ENCODE data around the gene TRPC4.
A peak's percentile ranks its signal among the peaks of the same experiment; 100 is the strongest.

TRPC4 gene

DNA sequence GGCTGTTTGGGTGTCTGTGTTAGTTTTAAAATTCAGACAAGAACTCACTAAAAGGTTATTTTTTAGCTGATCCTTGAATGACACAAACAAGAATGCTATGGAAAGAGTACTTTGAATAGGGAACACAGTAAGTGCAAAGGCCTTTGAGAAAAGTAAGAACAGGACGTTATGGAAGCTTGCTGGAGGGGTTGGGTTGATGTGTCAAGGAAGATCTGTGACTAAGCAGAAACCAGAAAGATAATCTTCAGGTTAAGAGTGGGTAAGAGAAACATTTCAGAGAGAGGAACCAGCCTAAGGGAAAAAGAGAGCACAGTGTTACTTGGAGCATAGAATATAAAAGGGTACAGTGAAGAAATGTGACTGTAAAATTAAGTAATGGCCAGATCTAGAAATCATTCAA lies 41.2 kb upstream of the TRPC4 start:
- Histone ChIP-seq H4K20me1 (ENCODE audit: insufficient read depth, low read length) (no peaks in the 10 kb centered on the region), H2AFZ (ENCODE audit: low read depth, low read length) (no peak overlapping the region), H3K4me1 (ENCODE audit: low read length) (no peaks in the 10 kb centered on the region), H3K27me3 (ENCODE audit: low read depth, low read length) (no peaks in the 10 kb centered on the region), H3K36me3 (replicated peaks; ENCODE audit: low read depth, low read length) (no peaks in the 10 kb centered on the region), H3K79me2 (ENCODE audit: low read length) (no peaks in the 10 kb centered on the region), H3K27ac (ENCODE audit: low read length) (no peak overlapping the region), H3K4me2 (ENCODE audit: low read length) (no peak overlapping the region), H3K9ac (ENCODE audit: low read length) (no peak overlapping the region), H3K9me3 (ENCODE audit: insufficient read depth, low read length) (no peaks in the 10 kb centered on the region), H3K4me3 (ENCODE audit: low read length) (no peak overlapping the region)
- TF ChIP-seq, protein P1, sequence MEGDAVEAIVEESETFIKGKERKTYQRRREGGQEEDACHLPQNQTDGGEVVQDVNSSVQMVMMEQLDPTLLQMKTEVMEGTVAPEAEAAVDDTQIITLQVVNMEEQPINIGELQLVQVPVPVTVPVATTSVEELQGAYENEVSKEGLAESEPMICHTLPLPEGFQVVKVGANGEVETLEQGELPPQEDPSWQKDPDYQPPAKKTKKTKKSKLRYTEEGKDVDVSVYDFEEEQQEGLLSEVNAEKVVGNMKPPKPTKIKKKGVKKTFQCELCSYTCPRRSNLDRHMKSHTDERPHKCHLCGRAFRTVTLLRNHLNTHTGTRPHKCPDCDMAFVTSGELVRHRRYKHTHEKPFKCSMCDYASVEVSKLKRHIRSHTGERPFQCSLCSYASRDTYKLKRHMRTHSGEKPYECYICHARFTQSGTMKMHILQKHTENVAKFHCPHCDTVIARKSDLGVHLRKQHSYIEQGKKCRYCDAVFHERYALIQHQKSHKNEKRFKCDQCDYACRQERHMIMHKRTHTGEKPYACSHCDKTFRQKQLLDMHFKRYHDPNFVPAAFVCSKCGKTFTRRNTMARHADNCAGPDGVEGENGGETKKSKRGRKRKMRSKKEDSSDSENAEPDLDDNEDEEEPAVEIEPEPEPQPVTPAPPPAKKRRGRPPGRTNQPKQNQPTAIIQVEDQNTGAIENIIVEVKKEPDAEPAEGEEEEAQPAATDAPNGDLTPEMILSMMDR (IDR thresholded peaks at IDR 0.05; ENCODE audit: low read depth, low read length) = no peak
- TF ChIP-seq EZH2phosphoT487 (IDR thresholded peaks at IDR 0.05; ENCODE audit: low read depth) = no peak

DNA sequence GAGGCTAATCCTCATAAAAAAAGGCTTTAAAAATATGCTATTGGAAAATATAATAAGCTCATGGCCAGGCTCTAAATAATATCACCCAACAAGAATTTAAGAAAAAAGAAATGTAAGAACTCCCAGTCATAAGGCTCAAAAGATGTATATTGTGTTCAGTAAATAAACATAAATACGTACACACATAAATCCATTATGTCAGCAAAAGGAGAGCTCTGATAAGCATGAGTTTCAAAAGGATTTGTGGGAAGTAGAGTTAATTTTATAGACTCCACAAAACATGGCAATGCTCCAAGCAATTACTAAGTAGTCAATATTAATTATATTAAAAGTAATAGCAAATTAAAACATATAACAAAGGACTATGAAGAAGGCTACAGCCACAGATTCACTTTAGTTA lies 37.3 kb upstream of the TRPC4 start:
- Histone ChIP-seq H3K4me2 (ENCODE audit: low read length) (no peak overlapping the region), H3K27ac (ENCODE audit: low read length) (no peak overlapping the region), H3K9ac (ENCODE audit: low read length) (no peak overlapping the region), H3K4me3 (ENCODE audit: low read length) (no peak overlapping the region), H3K36me3 (replicated peaks; ENCODE audit: low read depth, low read length) (no peaks in the 10 kb centered on the region), H4K20me1 (ENCODE audit: insufficient read depth, low read length) (no peaks in the 10 kb centered on the region), H2AFZ (ENCODE audit: low read depth, low read length) (no peak overlapping the region), H3K79me2 (ENCODE audit: low read length) (no peaks in the 10 kb centered on the region), H3K9me3 (ENCODE audit: insufficient read depth, low read length) (no peaks in the 10 kb centered on the region), H3K27me3 (ENCODE audit: low read depth, low read length) (no peaks in the 10 kb centered on the region), H3K4me1 (ENCODE audit: low read length) (no peaks in the 10 kb centered on the region)
- no peak for TF ChIP-seq EZH2phosphoT487 (IDR thresholded peaks at IDR 0.05; ENCODE audit: low read depth)
- TF ChIP-seq, protein P1 (IDR thresholded peaks at IDR 0.05; ENCODE audit: low read depth, low read length) = no peak

DNA sequence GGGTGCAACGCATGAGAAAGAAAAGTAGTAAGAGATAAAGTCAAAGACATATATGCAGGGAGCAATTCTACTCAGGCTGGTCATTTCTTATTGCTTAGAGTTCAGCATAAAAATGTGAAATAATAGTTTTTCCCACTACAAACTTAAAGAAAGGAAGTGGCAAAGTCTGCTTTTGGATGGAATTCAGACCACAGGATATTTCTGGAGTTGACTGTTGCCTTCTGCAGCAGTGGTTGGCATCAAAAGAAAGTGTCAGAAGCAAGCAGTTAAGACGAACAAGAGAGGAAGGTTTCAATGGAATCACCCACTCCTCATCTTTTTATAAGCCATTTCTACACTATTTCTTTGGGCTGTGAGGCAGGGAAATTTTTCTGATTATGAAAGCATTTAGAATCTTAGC lies 36.2 kb upstream of the TRPC4 start:
- TF ChIP-seq, protein P1 (IDR thresholded peaks at IDR 0.05; ENCODE audit: low read depth, low read length) = no peak
- no peak for TF ChIP-seq EZH2phosphoT487 (IDR thresholded peaks at IDR 0.05; ENCODE audit: low read depth)
- Histone ChIP-seq H3K4me1 (ENCODE audit: low read length) (no peaks in the 10 kb centered on the region), H3K9me3 (ENCODE audit: insufficient read depth, low read length) (no peaks in the 10 kb centered on the region), H3K36me3 (replicated peaks; ENCODE audit: low read depth, low read length) (no peaks in the 10 kb centered on the region), H3K4me3 (ENCODE audit: low read length) (no peak overlapping the region), H2AFZ (ENCODE audit: low read depth, low read length) (no peak overlapping the region), H3K27ac (ENCODE audit: low read length) (no peak overlapping the region), H4K20me1 (ENCODE audit: insufficient read depth, low read length) (no peaks in the 10 kb centered on the region), H3K27me3 (ENCODE audit: low read depth, low read length) (no peaks in the 10 kb centered on the region), H3K79me2 (ENCODE audit: low read length) (no peaks in the 10 kb centered on the region), H3K9ac (ENCODE audit: low read length) (no peak overlapping the region), H3K4me2 (ENCODE audit: low read length) (no peak overlapping the region)

DNA sequence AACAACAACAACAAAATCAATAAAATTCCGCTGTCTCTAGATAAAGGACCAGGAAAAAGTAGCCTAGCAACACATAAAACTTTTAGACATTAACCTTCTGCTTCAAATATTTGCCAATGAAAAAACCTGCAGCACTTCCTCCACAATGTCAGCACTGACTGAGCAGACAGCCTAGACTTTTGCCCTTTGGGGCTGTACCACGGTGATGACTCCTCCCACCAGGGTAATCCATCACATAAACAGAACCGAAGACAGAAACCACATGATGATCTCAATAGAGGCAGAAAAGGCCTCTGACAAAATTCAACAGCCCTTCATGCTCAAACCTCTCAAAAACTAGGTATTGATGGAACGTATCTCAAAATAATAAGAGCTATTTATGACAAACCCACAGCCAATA lies 30.2 kb upstream of the TRPC4 start:
- Histone ChIP-seq H3K27ac (ENCODE audit: low read length) (no peak overlapping the region), H3K4me2 (ENCODE audit: low read length) (no peak overlapping the region), H3K79me2 (ENCODE audit: low read length) (no peaks in the 10 kb centered on the region), H4K20me1 (ENCODE audit: insufficient read depth, low read length) (no peaks in the 10 kb centered on the region), H2AFZ (ENCODE audit: low read depth, low read length) (0 out of 2 replicates have a peak overlapping the region, but pooled peaks have one; percentile 58), H3K36me3 (replicated peaks; ENCODE audit: low read depth, low read length) (no peaks in the 10 kb centered on the region), H3K27me3 (ENCODE audit: low read depth, low read length) (no peaks in the 10 kb centered on the region), H3K4me1 (ENCODE audit: low read length) (no peaks in the 10 kb centered on the region), H3K9ac (ENCODE audit: low read length) (no peak overlapping the region), H3K9me3 (ENCODE audit: insufficient read depth, low read length) (no peaks in the 10 kb centered on the region), H3K4me3 (ENCODE audit: low read length) (no peak overlapping the region)
- no peak for TF ChIP-seq EZH2phosphoT487 (IDR thresholded peaks at IDR 0.05; ENCODE audit: low read depth)

DNA sequence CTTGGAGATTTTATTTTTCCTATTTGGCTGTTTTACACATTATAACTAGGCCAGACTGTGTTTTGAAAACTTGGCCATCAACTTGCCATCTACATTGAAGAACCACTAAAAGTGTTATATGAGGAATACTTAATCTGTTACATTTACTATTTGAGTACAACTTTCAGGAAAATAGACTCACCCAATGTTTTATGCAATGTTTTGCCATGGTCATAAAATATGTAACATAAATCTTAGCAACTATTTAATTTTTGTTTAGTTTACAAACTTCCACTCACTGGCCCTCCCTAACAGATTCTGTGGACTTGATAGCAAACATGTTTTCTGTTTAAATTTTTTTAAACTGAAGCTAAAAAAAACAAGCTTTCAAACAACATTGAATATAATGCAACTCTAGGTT lies 23.7 kb upstream of the TRPC4 start:
- H3K4me2 ChIP-seq (ENCODE audit: low read length) = no peak overlapping the region
- no peaks in the 10 kb centered on the region for H3K36me3 ChIP-seq (replicated peaks; ENCODE audit: low read depth, low read length)
- H3K9ac ChIP-seq (ENCODE audit: low read length) = no peak overlapping the region
- no peaks in the 10 kb centered on the region for H3K79me2 ChIP-seq (ENCODE audit: low read length)
- H3K27ac ChIP-seq (ENCODE audit: low read length) = no peak overlapping the region
- no peak overlapping the region for H3K4me3 ChIP-seq (ENCODE audit: low read length)
- no peaks in the 10 kb centered on the region for H3K9me3 ChIP-seq (ENCODE audit: insufficient read depth, low read length)
- TF ChIP-seq EZH2phosphoT487 (IDR thresholded peaks at IDR 0.05; ENCODE audit: low read depth) = no peak
- TF ChIP-seq, protein P1 (IDR thresholded peaks at IDR 0.05; ENCODE audit: low read depth, low read length) = no peak
- H4K20me1 ChIP-seq (ENCODE audit: insufficient read depth, low read length) = no peaks in the 10 kb centered on the region
- no peak overlapping the region for H2AFZ ChIP-seq (ENCODE audit: low read depth, low read length)
- H3K4me1 ChIP-seq (ENCODE audit: low read length) = no peaks in the 10 kb centered on the region
- no peaks in the 10 kb centered on the region for H3K27me3 ChIP-seq (ENCODE audit: low read depth, low read length)

Measured in OCI-LY3 (cell line).